T-helper 1 cell treated with Interleukin-12 subunit alpha and Interleukin-12 subunit beta and Interleukin-4 antibody, amounts not matched to agents 30 μg/mL and 1 μg/mL, for 36 hours (primary cell): ENCODE data around the gene DHX16.

Experiments used
- H3K27ac Mint-ChIP-seq: one replicate; pipeline ENCODE4 v1.8.0; 2021; ENCODE audit warnings: mild to moderate bottlenecking, mixed read lengths
- H3K27me3 Mint-ChIP-seq: one replicate; pipeline ENCODE4 v1.8.0; 2021; ENCODE audit warnings: low read depth, mixed read lengths
- H3K36me3 Mint-ChIP-seq: one replicate; pipeline ENCODE4 v1.8.0; 2021; ENCODE audit warnings: low read depth, mixed read lengths
- H3K4me1 Mint-ChIP-seq: one replicate; pipeline ENCODE4 v1.8.0; 2021; ENCODE audit warnings: low read depth, mixed read lengths
- H3K4me3 Mint-ChIP-seq: one replicate; pipeline ENCODE4 v1.8.0; 2021; ENCODE audit warnings: mild to moderate bottlenecking, moderate library complexity, mixed read lengths
- H3K9me3 Mint-ChIP-seq: one replicate; pipeline ENCODE4 v1.8.0; 2021; ENCODE audit warnings: mixed read lengths

DHX16 gene

GRCh38 chr6:30643656-30644055 is 29.1 kb downstream of the DHX16 start:
- H3K36me3 Mint-ChIP-seq, result peaks cover 15% of the 10 kb centered on the region
- H3K27me3 Mint-ChIP-seq, result no peaks in the 10 kb centered on the region
- no peak overlapping the region for H3K4me3 Mint-ChIP-seq
- no peaks in the 10 kb centered on the region for H3K9me3 Mint-ChIP-seq
- no peak overlapping the region for H3K27ac Mint-ChIP-seq
- H3K4me1 Mint-ChIP-seq, result peaks cover 20% of the 10 kb centered on the region

DNA sequence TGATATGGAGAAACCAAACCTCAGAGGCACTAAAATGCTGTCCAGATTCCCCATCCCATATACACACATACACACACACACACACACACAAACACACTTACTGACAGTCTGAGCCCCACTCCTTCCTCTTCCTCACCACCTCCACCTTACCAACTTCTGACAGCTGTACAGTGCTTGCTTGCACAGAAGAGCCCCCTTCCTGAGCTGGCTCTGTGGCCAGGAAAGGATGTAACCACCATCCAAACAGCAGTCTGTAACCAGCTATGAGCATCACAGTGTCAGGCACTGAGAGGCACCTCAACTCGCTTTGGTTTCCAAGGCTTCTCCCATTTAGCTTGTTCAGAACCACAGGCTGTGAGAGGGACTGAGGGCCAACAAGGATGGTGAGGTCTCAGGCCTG is 31.8 kb downstream of the DHX16 start:
- H3K9me3 Mint-ChIP-seq, result no peaks in the 10 kb centered on the region
- peak overlapping the region; percentile 62 for H3K27ac Mint-ChIP-seq
- H3K36me3 Mint-ChIP-seq, result peaks cover 11% of the 10 kb centered on the region
- no peaks in the 10 kb centered on the region for H3K27me3 Mint-ChIP-seq
- H3K4me3 Mint-ChIP-seq, result no peak overlapping the region
- H3K4me1 Mint-ChIP-seq, result peaks cover 11% of the 10 kb centered on the region

- H3K27me3 Mint-ChIP-seq, result no peaks in the 10 kb centered on the region
- H3K36me3 Mint-ChIP-seq, result peaks cover 7% of the 10 kb centered on the region
- peaks cover 11% of the 10 kb centered on the region for H3K4me1 Mint-ChIP-seq
- no peaks in the 10 kb centered on the region for H3K9me3 Mint-ChIP-seq
- H3K4me3 Mint-ChIP-seq, result no peak overlapping the region
- no peak overlapping the region for H3K27ac Mint-ChIP-seq
These were observed 32.3 kb downstream of the DHX16 start for GRCh38 chr6:30640481-30640880.

DNA sequence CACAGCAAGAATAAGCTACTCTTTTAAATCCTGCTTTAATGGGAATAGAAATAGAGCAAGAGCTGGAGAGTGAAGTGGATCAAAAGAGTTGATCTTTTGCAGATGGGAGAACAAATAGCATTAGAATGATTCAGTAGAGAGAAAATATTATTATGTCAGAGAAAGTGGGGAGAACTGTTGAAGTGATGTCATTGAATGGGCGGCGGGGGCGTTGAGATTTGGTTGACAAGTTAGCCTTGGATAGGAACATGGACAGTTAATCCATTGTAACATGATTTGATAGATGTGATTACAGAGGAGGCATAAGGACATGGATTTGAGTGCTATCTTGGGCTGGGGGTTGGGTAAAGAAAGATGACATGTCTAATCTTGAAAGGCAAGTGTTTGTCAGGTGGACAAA is 37.0 kb downstream of the DHX16 start:
- Mint-ChIP-seq H3K36me3 (peaks cover 13% of the 10 kb centered on the region), H3K4me1 (peaks cover 5% of the 10 kb centered on the region), H3K27ac (no peak overlapping the region), H3K27me3 (no peaks in the 10 kb centered on the region), H3K9me3 (no peaks in the 10 kb centered on the region), H3K4me3 (no peak overlapping the region)

DNA sequence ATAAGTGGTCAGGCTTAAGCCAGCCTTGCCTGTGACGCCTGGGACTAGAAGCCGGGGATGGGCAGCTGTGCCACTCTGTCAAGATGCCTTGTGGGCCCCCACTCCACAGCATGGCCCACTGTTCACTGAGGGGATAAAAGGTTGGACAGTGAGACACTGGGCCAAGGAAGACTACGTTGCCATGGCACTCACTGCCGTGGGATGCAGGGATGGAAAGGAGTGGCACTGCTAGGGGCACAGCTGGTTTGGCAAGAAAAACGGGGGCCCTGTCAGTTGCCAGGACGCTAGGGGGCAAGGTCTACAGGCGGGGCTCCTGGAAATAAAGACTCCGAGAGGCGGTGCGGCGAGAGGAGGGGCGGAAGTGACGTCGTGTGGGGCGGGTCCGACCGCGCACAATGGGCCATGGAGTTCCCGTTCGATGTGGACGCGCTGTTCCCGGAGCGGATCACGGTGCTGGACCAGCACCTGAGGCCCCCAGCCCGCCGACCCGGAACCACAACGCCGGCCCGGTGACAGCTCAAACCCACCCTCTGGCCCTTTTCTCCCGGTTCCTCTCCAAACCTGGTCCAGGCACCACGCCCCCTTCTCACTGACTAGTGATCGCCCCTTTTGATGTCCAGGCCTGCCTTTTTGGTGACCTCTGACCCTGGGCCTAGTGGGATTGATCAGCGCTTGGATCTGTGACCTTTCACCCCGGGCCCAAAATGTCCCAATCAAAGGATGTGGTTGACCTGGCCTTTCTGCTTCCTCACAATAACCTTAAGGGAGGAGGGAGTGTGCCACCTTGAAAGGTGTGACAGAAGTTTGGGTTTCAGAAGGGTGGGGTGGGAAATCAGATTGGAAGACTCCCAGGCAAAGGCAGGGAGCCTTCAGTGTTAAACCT is 46.1 kb downstream of the DHX16 start, which contains the start of gene ATAT1:
Gene ATAT1 (plus strand): TSS at position 391 of the 883 bp plus-strand sequence.
- peak within 1 kb of the TSS; percentile 98 for H3K27ac Mint-ChIP-seq
- no peaks in the 10 kb centered on the region for H3K27me3 Mint-ChIP-seq
- peaks cover 22% of the 10 kb centered on the region for H3K4me1 Mint-ChIP-seq
- H3K4me3 Mint-ChIP-seq, result peak within 1 kb of the TSS; percentile 96
- peaks cover 46% of the 10 kb centered on the region for H3K36me3 Mint-ChIP-seq
- no peaks in the 10 kb centered on the region for H3K9me3 Mint-ChIP-seq

- Mint-ChIP-seq H3K9me3 (no peaks in the 10 kb centered on the region), H3K27ac (peak overlapping the region; percentile 52), H3K4me3 (no peak overlapping the region), H3K4me1 (peaks cover 22% of the 10 kb centered on the region), H3K27me3 (no peaks in the 10 kb centered on the region), H3K36me3 (peaks cover 45% of the 10 kb centered on the region)
These were observed 47.3 kb downstream of the DHX16 start for GRCh38 chr6:30625511-30625910.

GRCh38 chr6:30619561-30619960 is 53.2 kb downstream of the DHX16 start:
- peaks cover 20% of the 10 kb centered on the region for H3K4me1 Mint-ChIP-seq
- peak overlapping the region; percentile 95 for H3K4me3 Mint-ChIP-seq
- H3K27me3 Mint-ChIP-seq, result peaks cover 6% of the 10 kb centered on the region
- H3K9me3 Mint-ChIP-seq, result no peaks in the 10 kb centered on the region
- peak overlapping the region; percentile 98 for H3K27ac Mint-ChIP-seq
- H3K36me3 Mint-ChIP-seq, result peaks cover 45% of the 10 kb centered on the region

GRCh38 chr6:30618270-30618797 is 54.5 kb downstream of the DHX16 start:
- Mint-ChIP-seq H3K9me3 (no peaks in the 10 kb centered on the region), H3K4me3 (peak overlapping the region; percentile 95), H3K27ac (peak overlapping the region; percentile 98), H3K27me3 (peaks cover 6% of the 10 kb centered on the region), H3K4me1 (peaks cover 29% of the 10 kb centered on the region), H3K36me3 (peaks cover 47% of the 10 kb centered on the region)

GRCh38 chr6:30617565-30618269 is 55.1 kb downstream of the DHX16 start, which contains the start of gene MRPS18B:
Gene MRPS18B, plus strand, starts transcription at chr6:30617840. Its CDS starts 26 bp downstream, at chr6:30617866.
- H3K9me3 Mint-ChIP-seq, result no peaks in the 10 kb centered on the region
- peak within 1 kb of the TSS; percentile 98 for H3K27ac Mint-ChIP-seq
- H3K4me3 Mint-ChIP-seq, result peak within 1 kb of the TSS; percentile 95
- peaks cover 6% of the 10 kb centered on the region for H3K27me3 Mint-ChIP-seq
- H3K4me1 Mint-ChIP-seq, result peaks cover 32% of the 10 kb centered on the region
- peaks cover 45% of the 10 kb centered on the region for H3K36me3 Mint-ChIP-seq

GRCh38 chr6:30616811-30617564 is 55.8 kb downstream of the DHX16 start, which contains the start of gene PPP1R10:
Gene PPP1R10, minus strand, starts transcription at chr6:30617243. Its CDS starts 7,299 bp downstream, at chr6:30609944.
- H3K4me1 Mint-ChIP-seq, result peaks cover 35% of the 10 kb centered on the region
- H3K27ac Mint-ChIP-seq, result peak within 1 kb of the TSS; percentile 98
- peaks cover 6% of the 10 kb centered on the region for H3K27me3 Mint-ChIP-seq
- H3K4me3 Mint-ChIP-seq, result peak within 1 kb of the TSS; percentile 95
- H3K9me3 Mint-ChIP-seq, result no peaks in the 10 kb centered on the region
- peaks cover 43% of the 10 kb centered on the region for H3K36me3 Mint-ChIP-seq

DNA sequence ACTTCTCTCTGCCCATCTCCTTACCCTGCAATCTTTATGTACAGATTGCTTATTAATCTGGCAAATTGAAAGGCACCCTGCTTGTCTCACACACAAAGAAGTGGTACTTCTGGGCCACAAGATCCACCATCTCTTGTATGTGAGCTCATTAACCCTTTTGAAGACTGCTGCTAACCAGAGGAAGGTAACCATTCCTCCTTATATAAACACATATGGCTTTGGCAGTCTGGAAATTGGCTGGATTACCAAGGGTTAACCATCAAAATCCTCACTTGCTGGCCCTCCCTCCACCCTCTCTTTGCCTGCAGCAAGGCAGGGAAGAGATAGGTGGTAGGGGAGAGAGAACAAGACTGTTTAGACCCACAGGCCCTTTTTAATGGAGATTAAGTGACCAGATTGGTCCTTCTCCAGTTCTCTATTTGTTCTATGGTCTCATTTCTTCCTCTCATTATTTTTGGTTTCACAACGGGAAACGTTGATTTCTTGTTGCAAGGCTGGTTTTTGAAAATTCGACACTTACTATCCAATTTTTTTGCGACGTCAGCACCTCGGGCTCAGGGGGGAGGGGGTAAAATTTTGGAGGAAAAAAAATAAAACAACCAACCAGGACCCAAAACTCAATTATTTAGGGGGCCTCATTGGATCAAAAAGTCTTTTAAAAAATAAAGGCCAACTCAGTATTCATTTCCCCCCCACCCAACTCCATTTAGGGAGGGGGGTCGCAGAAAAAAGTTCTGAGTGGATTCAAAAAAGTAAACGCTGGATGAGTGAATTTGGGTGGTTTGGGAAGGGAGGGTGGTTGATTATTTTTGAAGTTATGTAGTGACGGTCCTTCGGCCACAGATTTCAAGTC is 56.6 kb downstream of the DHX16 start:
- Mint-ChIP-seq H3K9me3 (no peaks in the 10 kb centered on the region), H3K27me3 (peaks cover 6% of the 10 kb centered on the region), H3K36me3 (peaks cover 40% of the 10 kb centered on the region), H3K4me3 (peak overlapping the region; percentile 95), H3K27ac (peak overlapping the region; percentile 98), H3K4me1 (peaks cover 43% of the 10 kb centered on the region)

DNA sequence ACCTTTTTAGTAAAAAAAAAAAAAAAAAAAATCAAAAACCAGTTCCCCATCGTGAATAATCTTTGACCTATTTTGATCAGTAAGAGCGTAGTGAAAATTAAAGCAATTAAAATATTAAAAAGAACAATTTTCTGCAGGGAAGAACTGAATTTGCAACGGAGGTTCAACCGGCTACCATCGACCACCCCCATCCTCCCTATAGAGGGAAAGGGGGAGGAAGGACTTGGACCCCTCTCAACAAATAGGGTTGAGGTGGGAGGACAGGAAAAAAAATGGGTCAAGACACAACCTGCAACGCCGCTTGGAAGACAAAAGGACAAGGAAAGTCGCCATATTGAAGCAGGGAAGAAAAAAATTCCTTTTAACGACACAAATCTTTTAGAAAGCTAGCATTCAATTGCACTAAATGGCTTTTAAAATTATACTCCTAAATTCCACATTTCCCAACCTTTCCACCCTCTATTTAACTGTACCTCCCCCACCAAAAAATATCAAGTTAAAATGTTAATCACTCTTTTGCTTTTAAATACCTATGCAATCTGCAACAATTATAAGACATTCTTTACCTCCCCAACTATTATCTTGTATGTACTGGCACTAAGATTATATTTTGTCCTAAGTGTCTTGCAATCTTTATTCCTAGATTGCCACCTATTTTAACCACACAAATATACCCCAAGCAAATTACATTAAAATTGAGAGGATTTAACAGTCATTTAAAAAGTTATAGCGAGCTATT is 57.4 kb downstream of the DHX16 start:
- Mint-ChIP-seq H3K4me1 (peaks cover 48% of the 10 kb centered on the region), H3K27ac (peak overlapping the region; percentile 98), H3K36me3 (peaks cover 42% of the 10 kb centered on the region), H3K9me3 (no peaks in the 10 kb centered on the region), H3K4me3 (peak overlapping the region; percentile 95), H3K27me3 (peaks cover 6% of the 10 kb centered on the region)

GRCh38 chr6:30614843-30615218 is 58.0 kb downstream of the DHX16 start:
- H3K27me3 Mint-ChIP-seq, result peaks cover 6% of the 10 kb centered on the region
- no peaks in the 10 kb centered on the region for H3K9me3 Mint-ChIP-seq

More at GRCh38 chr6:30614843-30615218, 58.0 kb downstream of the DHX16 start:
- Mint-ChIP-seq H3K36me3 (peaks cover 44% of the 10 kb centered on the region), H3K27ac (peak overlapping the region; percentile 98), H3K4me3 (peak overlapping the region; percentile 95), H3K4me1 (peaks cover 53% of the 10 kb centered on the region)
